Limb (tissue), 2 donors: ENCODE measurements around the gene TMEM203.

Experiments used
- DNase-seq, 2 donors: peaks; one replicate each; pipeline ENCODE4 v3.0.0-alpha.2; 2016; ENCODE audit errors: extremely low spot score in 2 of 2

Gene TMEM203

DNA sequence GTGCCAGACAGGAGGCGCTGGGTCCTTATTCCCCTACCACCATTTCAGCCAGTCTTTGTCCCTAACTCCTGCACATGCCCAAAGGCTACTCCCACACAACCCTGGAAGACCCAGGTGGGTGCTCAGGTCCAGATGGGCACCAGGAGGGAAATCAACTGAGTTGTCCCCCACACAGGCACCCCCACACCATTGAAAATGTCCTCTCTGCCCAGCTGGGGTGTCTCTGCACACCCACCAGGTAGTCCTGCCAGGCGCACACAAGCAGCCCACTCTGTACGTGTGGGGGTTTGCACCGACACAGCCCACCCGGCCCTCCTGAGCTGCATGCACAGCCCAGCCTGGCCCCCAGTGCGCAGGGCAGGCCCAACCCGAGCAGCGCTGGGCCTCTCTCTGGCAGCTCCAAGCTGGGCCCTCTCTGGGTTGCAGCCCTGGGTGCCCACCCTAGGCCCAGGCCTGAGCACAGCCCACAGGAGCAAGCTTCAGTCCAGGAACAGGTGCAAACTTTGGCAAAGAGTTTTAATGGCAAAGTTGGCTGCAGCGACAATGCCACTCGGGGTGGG lies 14.4 kb upstream of the TMEM203 start:
- no peak for DNase-seq

DNA sequence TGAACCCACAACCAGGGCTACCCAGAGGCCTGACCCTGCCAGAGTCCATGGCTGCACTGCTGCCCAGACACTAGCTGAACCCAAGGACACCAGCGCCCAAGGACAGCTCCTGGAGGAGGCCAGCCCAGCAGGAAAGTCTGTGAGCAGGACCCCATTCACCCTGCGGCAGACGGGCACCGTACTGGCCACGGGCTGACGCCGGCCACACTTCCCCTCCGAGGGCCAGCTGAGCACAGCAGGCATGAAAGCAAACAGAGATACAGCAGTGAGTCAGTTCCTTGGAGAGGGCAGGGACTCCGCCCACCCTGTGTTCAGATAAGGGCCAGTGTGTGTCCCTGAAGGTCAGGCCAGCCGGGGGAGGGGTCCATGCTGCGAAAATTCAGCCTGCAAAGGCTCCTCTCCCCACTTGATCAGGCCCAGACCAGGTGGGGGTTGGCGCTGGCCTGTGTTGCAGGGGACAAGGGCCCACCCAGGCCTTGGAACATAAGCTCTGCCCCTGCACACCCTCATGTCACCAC lies 13.4 kb upstream of the TMEM203 start:
- no peak for DNase-seq

DNA sequence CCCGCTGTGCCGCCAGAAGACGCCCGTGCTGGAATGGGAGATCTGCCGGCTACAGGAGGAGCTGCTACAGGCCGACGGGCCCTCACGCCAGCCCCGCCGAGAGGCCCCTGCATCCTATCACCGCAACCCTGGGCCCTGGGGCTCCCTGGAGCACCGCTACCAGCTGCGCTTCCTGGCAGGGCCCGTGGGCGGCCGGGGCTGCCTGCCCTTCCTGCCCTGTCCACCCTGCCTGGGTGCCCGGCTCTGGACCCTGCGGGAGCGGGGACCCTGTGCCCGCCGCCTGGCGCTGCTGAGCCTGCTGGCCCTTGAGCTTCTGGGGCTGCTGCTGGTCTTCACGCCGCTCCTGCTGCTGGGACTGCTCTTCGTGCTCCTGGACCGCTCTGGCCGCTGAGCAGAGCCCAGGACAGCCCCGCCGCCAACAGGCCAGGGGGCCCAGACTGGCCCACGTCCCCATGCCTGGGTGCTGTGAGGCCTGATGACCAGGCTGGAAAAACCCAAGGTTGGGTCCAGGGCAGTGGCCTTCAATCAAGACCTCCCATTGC lies 12.8 kb upstream of the TMEM203 start:
- DNase-seq, result no peak

GRCh38 chr9:137217276-137218211 lies 12.1 kb upstream of the TMEM203 start:
- DNase-seq, result no peak

DNA sequence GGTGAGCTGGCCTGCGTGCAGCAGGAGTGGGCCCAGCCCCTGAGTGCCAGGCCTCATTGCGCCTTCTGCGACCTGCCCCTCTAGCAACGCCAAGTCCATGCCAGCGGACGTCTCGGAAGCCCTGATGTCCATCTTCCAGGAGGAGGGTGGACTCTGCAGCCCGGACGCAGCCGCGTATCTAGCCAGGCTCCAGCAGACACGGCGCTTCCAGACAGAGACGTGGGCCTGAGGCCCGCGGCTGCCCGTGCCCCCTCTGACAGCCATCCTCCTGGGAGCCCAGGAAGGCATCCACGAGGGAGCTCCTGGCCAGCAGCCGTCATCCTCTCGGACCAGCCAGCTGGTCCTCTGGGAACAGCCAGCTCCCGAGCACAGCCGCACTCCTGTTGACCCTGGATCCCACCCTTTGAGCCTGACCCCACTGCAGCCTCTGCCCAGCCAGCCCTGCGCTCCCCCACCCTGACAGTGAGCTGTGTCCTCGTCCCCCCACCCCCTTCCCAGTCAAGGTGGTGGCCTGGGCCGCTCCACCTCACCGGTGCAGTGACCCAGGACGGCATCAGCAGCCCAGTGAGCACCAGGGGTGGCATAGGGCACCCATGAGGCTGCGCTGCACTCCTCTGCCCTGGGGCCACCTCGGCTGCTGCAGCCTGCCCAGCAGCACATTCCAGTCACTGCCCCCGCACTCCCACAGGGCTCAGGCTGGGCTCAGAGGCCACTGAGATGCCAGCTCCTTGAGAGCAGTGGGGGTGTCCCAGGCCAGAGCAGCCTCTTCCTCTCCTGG lies 10.9 kb upstream of the TMEM203 start:
- no peak for DNase-seq

DNA sequence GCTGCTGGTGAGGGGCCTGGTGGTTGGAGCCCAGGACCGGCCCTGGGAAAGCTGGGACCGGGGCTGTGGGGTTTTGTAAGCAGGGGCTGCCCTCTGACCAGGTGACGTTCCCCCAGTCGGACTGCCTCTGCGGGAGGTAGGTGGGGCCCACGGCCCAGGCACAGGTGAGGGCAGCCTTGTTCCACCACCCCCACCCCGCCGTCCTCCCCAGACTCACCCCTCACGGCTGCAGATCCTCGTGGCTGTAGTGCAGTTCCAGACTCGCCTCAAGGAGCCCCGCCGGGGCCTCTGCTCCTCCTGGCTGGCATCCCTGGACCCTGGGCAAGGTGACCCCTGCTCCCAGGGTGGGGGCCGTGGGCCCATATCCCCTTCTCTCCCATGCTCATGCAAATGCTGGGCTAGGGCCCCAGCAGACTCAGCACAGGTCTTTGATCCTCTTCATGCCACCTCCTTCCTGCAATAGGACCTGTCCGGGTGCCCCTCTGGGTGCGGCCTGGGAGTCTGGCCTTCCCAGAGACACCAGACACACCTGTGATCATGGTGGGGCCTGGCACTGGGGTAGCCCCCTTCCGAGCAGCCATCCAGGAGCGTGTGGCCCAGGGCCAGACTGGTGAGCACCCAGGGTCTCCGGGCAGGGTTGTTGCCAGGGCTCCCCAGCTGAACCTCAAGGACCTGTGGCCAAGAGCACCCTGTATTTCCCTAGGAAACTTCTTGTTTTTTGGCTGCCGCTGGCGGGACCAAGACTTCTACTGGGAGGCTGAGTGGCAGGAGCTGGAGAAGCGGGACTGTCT lies 9.9 kb upstream of the TMEM203 start:
- no peak for DNase-seq

DNA sequence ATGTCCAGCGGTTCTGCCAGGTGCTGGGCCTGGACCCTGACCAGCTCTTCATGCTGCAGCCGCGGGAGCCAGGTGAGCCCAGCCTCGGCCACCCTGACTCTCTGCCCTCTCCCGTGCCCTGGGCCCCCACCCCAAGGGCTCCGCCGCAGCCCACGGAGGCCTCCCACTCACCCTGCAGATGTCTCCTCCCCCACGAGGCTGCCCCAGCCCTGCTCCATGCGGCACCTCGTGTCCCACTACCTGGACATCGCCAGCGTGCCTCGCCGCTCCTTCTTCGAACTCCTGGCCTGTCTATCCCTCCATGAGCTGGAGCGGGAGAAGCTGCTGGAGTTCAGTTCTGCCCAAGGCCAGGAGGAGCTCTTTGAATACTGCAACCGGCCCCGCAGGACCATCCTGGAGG lies 9.2 kb upstream of the TMEM203 start:
- no peak for DNase-seq

- no peak for DNase-seq
These were observed 8.0 kb upstream of the TMEM203 start for GRCh38 chr9:137213160-137214060.

DNA sequence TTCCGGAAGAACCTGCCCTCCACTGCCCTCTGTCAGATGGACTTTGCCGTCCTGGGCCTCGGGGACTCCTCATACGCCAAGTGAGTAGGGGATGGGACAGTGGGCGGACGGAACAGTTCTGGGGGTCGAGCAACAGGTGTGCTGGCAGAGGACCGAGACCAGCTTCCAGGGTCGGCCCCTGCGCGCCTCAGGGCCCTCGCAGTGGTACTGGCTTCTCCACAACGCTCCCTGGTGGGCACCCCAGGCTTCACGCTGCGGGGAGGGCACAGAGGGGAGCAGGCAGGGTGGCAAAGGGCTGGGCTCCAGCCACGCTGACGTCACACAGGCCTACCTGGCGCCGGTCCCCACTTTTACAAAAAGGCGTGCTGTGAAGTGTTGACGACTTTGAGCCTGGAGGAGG lies 7.1 kb upstream of the TMEM203 start:
- no peak for DNase-seq

GRCh38 chr9:137211532-137211931 lies 6.1 kb upstream of the TMEM203 start:
- no peak for DNase-seq

- DNase-seq, result no peak
These were observed 1.2 kb upstream of the TMEM203 start for GRCh38 chr9:137206602-137207001.

GRCh38 chr9:137204731-137205125 lies 720 bp downstream of the TMEM203 start:
- no peak for DNase-seq

DNA sequence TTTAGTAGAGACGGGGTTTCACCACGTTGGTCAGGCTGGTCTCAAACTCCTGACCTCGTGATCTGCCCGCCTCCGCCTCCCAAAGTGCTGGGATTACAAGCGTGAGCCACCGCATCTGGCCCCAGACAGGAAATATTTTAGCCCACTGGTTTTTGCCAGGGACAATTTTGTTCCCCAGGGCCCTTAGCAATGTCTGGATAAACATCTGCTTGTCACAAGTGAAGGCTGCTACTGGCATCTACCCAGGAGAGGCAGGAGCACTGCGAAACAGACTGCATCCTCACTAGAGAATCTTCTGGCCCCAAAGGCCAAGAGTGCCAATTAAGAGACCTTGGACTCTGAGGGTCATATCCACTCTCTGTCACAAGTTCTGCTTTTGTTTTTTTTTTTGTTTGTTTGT lies 2.5 kb downstream of the TMEM203 start:
- DNase-seq, result no peak

GRCh38 chr9:137201205-137201868 lies 4.1 kb downstream of the TMEM203 start:
- no peak for DNase-seq

DNA sequence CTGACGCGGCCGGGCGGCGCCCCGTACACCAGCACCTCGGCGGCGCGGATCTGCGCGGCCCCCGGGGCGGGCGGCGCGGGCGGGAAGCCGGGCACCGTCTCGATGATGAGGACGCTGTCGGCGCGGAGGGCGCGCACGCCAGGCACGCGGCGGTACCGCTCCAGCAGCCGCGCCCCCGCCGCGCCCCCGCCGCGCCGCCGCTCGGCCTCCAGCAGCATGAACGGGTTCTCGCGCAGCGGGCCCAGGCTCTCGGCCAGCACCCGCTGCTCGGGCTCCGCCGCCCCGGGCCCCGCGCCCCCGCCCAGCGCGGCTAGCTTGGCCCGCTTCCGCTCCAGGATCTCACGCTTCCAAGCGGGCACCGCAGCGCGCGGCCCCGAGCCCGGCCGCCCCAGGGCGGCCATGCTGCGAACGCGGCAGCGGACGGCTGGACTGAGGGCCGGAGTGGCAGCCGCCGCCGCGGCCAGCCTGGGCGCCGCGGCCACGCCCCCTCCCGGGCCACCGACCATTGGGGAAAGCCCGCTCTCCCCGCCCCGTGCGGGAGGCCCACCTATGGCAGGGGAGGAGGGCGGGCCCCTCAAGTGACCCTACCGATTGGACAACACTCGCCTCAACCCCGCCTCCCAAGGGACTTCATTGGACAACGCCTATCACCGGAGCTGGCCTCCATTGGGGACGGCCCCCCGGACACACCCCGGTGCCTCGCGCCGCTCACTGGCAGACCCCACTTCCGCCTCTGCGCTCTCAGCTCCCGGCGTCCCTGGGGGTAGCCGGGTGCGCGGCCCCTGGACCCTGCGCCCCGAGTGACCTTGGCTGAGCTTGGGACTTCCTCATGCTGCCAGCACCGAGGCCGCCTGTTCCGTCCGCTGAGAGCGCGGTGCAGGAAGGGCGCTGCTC lies 4.9 kb downstream of the TMEM203 start, which contains the start of gene TPRN:
Gene TPRN, minus strand, starts transcription at position 431 of the 894 bp plus-strand sequence. Its CDS starts 30 bp downstream, at position 401.
- peak; percentile 97 for DNase-seq

- DNase-seq, result no peak
These were observed 5.9 kb downstream of the TMEM203 start for GRCh38 chr9:137199411-137200121.

- DNase-seq, result no peak
These were observed 6.6 kb downstream of the TMEM203 start for GRCh38 chr9:137198902-137199283.
